Ureter (tissue), 1 donor: Measurements from ENCODE around the gene FOXC1. TPM values are rescaled to one million over a fixed set of nuclear protein-coding genes. Genes with fewer than 3 reads are reported as not detected.

Experiments
- DNase-seq: peaks from one replicate; pipeline ENCODE4 v3.0.0-alpha.2; 2020; ENCODE audit warnings: low spot score
- total RNA-seq: library from RNA; stranded (reverse); gene quantifications from one replicate; pipeline ENCODE4 v1.2.4, GENCODE V29; 2023
- donor health status: DM: yes; HTN: yes; CAD: no.

The FOXC1 gene
- total RNA-seq, 1 donor from 2014 or later = 41.9 TPM

- no peak for DNase-seq
These were observed 2.7 kb downstream of the FOXC1 start for GRCh38 chr6:1612299-1612973.

- no peak for DNase-seq
These were observed 3.2 kb downstream of the FOXC1 start for GRCh38 chr6:1612974-1613306.

GRCh38 chr6:1613346-1613687, 3.6 kb downstream of the FOXC1 start:
- DNase-seq = no peak

GRCh38 chr6:1613688-1614447, 4.2 kb downstream of the FOXC1 start:
- no peak for DNase-seq

GRCh38 chr6:1614448-1615150, 4.9 kb downstream of the FOXC1 start:
- DNase-seq = no peak

- no peak for DNase-seq
These were observed 5.6 kb downstream of the FOXC1 start for GRCh38 chr6:1615151-1615852.

- no peak for DNase-seq
These were observed 6.2 kb downstream of the FOXC1 start for GRCh38 chr6:1615853-1616420.

GRCh38 chr6:1616701-1617463, 7.2 kb downstream of the FOXC1 start:
- no peak for DNase-seq

- no peak for DNase-seq
These were observed 8.0 kb downstream of the FOXC1 start for GRCh38 chr6:1617466-1618310.

GRCh38 chr6:1618311-1619097, 8.8 kb downstream of the FOXC1 start:
- no peak for DNase-seq

GRCh38 chr6:1619098-1619672, 9.5 kb downstream of the FOXC1 start:
- DNase-seq = no peak

GRCh38 chr6:1619673-1620503, 10.2 kb downstream of the FOXC1 start:
- no peak for DNase-seq

GRCh38 chr6:1620504-1621069, 10.9 kb downstream of the FOXC1 start:
- DNase-seq = no peak

GRCh38 chr6:1621070-1621701, 11.5 kb downstream of the FOXC1 start:
- no peak for DNase-seq

GRCh38 chr6:1622220-1622850, 12.6 kb downstream of the FOXC1 start:
- DNase-seq = no peak

- no peak for DNase-seq
These were observed 13.4 kb downstream of the FOXC1 start for GRCh38 chr6:1622851-1623768.
